Measurements from ENCODE around the gene PDK1. TPM values are rescaled to one million over a fixed set of nuclear protein-coding genes. Genes with fewer than 3 reads are reported as not detected.
A peak's percentile ranks its signal among the peaks of the same experiment; 100 is the strongest.

The PDK1 gene
- total RNA-seq, 1 experiment from 2014 or later = 74.7 TPM

- no peak overlapping the region for H3K4ac ChIP-seq (ENCODE audit: low read depth, low read length)
- TF ChIP-seq CTCF (conservative IDR thresholded peaks at IDR 0.05) = no peak
- no peak overlapping the region for H4K5ac ChIP-seq (ENCODE audit: insufficient read length, low read depth, low read length)
- H3K9ac ChIP-seq (ENCODE audit: extremely low read depth, insufficient read length, low read length) = peak overlapping the region; percentile 75
- H3K23ac ChIP-seq (ENCODE audit: insufficient read length, low read depth, low read length) = no peak overlapping the region
- H3K14ac ChIP-seq (ENCODE audit: insufficient read depth, low read length) = no peak overlapping the region
- Mint-ChIP-seq H3K4me3 (peak overlapping the region; percentile 83 to 91), H3K4me1 (peaks cover 68 to 73% of the 10 kb centered on the region in 2 experiments), H3K9me3 (peaks cover 0 to 4% of the 10 kb centered on the region in 2 experiments; a peak in 3 of 5 replicates), H3K27me3 (ENCODE audit: low read depth) (no peaks in the 10 kb centered on the region; the same call in 1 of the 2 replicates), H3K27ac (peak overlapping the region; percentile 80 to 97 (median 94)), H3K36me3 (ENCODE audit: insufficient read depth in 1 of 3, low read depth in 3 of 3) (peaks cover 12 to 24% (median 19%) of the 10 kb centered on the region in 3 experiments; a peak in 6 of 7 replicates)
- H3K27ac ChIP-seq (ENCODE audit: insufficient read length, low read depth, low read length) = no peak overlapping the region
- no peak overlapping the region for H2BK12ac ChIP-seq (ENCODE audit: insufficient read length, low read depth, low read length)
- H3K79me2 ChIP-seq (ENCODE audit: insufficient read depth, low read length) = peaks cover 9% of the 10 kb centered on the region; the same call in 1 of the 2 replicates
- no peaks in the 10 kb centered on the region for H3K9me3 ChIP-seq (ENCODE audit: control insufficient read depth, low read depth, low read length)
- no peak overlapping the region for H4K8ac ChIP-seq (replicated peaks; ENCODE audit: insufficient read length, low read depth, low read length)
- H3K23me2 ChIP-seq (ENCODE audit: insufficient read length, low read depth, low read length, poor library complexity, severe bottlenecking) = peaks cover 4% of the 10 kb centered on the region
- H3K56ac ChIP-seq (ENCODE audit: insufficient read length, low read depth, low read length) = no peak overlapping the region
- H4K20me1 ChIP-seq (ENCODE audit: control insufficient read depth, insufficient read depth, insufficient read length) = no peaks in the 10 kb centered on the region
- H3K4me2 ChIP-seq (ENCODE audit: insufficient read depth, insufficient read length, low read length) = peak overlapping the region; percentile 44
- no peak for DNase-seq
- no peak overlapping the region for H4K91ac ChIP-seq (ENCODE audit: insufficient read length, low read depth, low read length)
- H3K79me1 ChIP-seq (ENCODE audit: insufficient read depth, low read depth, low read length, poor library complexity, severe bottlenecking) = no peaks in the 10 kb centered on the region
- peak overlapping the region; percentile 92 for H3K18ac ChIP-seq (ENCODE audit: insufficient read length, low read depth, low read length)
- H2BK15ac ChIP-seq (ENCODE audit: low read depth, low read length) = no peak overlapping the region
- no peak overlapping the region for H2BK5ac ChIP-seq (ENCODE audit: insufficient read length, low read length)
- no peaks in the 10 kb centered on the region for H3K27me3 ChIP-seq (ENCODE audit: insufficient read depth, low read length)
- H2AFZ ChIP-seq (ENCODE audit: low read length) = no peak overlapping the region
- H3K4me1 ChIP-seq (ENCODE audit: insufficient read depth, low read length) = peaks cover 11% of the 10 kb centered on the region; the same call in 1 of the 2 replicates
- no peak overlapping the region for H2BK120ac ChIP-seq (ENCODE audit: low read depth, low read length, poor library complexity, severe bottlenecking)
- WGBS (ENCODE audit: extremely low coverage, insufficient read length, low lambda C conversion rate) = no CpG with 5 or more reads among the region's 8 CpGs
- H2BK20ac ChIP-seq (ENCODE audit: low read depth, low read length, poor library complexity, severe bottlenecking) = no peak overlapping the region
- H2AK5ac ChIP-seq (ENCODE audit: insufficient read length, low read length) = no peak overlapping the region
- H3T11ph ChIP-seq (ENCODE audit: low read length) = no peak overlapping the region
Measured at GRCh38 chr2:172555272-172555521, 693 bp upstream of the PDK1 start.
